ENCODE data around the gene CALB2. TPM values are rescaled to one million over a fixed set of nuclear protein-coding genes. Genes with fewer than 3 reads are reported as not detected.

The CALB2 gene
- total and polyA plus RNA-seq, 2 of the 8 experiments (the other 6 are each of a cell fraction or from before 2014, with no cell fraction given) = 1.9 to 2.6 TPM

GRCh38 chr16:71423016-71423415, 64.5 kb downstream of the CALB2 start:
- no peak overlapping the region for H3K4ac ChIP-seq (replicated peaks; ENCODE audit: insufficient read length, low read depth, low read length)
- no peak overlapping the region for H2BK15ac ChIP-seq (ENCODE audit: low read length)
- no peak overlapping the region for H3K14ac ChIP-seq (ENCODE audit: insufficient read length)
- H2BK12ac ChIP-seq (ENCODE audit: low read depth, low read length) = no peak overlapping the region
- H2AFZ ChIP-seq (ENCODE audit: low read length) = no peak overlapping the region
- H4K20me1 ChIP-seq (replicated peaks in 1 of 2; ENCODE audit: control insufficient read depth in 1 of 2, insufficient read depth in 2 of 2, low read length in 2 of 2) = peaks cover 0 to 3% of the 10 kb centered on the region in 2 experiments
- H3K27me3 ChIP-seq (replicated peaks in 1 of 4; ENCODE audit: control insufficient read depth in 3 of 4, extremely low read depth in 1 of 4, insufficient read depth in 3 of 4, low read length in 3 of 4) = peaks cover 0 to 13% (median 5%) of the 10 kb centered on the region in 4 experiments; a peak in 4 of 7 replicates
- peaks cover 5% of the 10 kb centered on the region; the same call in 1 of the 2 replicates for H3K23me2 ChIP-seq (ENCODE audit: low read depth, low read length)
- no peaks in the 10 kb centered on the region for H3K79me2 ChIP-seq (ENCODE audit: control insufficient read depth in 1 of 2, insufficient read depth in 2 of 2, low read length in 2 of 2)
- no peaks in the 10 kb centered on the region for H3K9me3 ChIP-seq (ENCODE audit: insufficient read depth in 2 of 2, low read depth in 1 of 2, low read length in 1 of 2)
- no peak for DNase-seq (ENCODE audit: low read depth in 1 of 2, low spot score in 2 of 2)
- H2BK20ac ChIP-seq (ENCODE audit: low read length) = no peak overlapping the region
- no peak overlapping the region for H2AK5ac ChIP-seq (ENCODE audit: low read depth, low read length)
- H3K79me1 ChIP-seq (ENCODE audit: low read depth, low read length) = peaks cover 2% of the 10 kb centered on the region; the same call in 1 of the 2 replicates
- no peak overlapping the region for H2BK5ac ChIP-seq (ENCODE audit: low read depth, low read length)
- H3K4me2 ChIP-seq (ENCODE audit: insufficient read depth in 1 of 2, low read depth in 2 of 2, low read length in 2 of 2) = no peak overlapping the region
- H3K36me3 ChIP-seq (ENCODE audit: control insufficient read depth in 2 of 4, insufficient read depth in 4 of 4, low read length in 3 of 4) = no peaks in the 10 kb centered on the region
- H3K18ac ChIP-seq (ENCODE audit: extremely low read depth, low read length) = no peak overlapping the region
- H3K23ac ChIP-seq (ENCODE audit: insufficient read length) = no peak overlapping the region
- H3K4me1 ChIP-seq (replicated peaks in 1 of 4; ENCODE audit: control insufficient read depth in 3 of 4, insufficient read depth in 4 of 4, low read length in 3 of 4) = peaks cover 0 to 5% (median 3%) of the 10 kb centered on the region in 4 experiments; a peak in 5 of 7 replicates
- no peak overlapping the region for H4K5ac ChIP-seq (ENCODE audit: insufficient read length, low read depth, low read length)
- ChIA-PET POLR2A (ENCODE audit: partially characterized antibody) (no interaction called here), CTCF (ENCODE audit: partially characterized antibody) (interaction anchor here (0.7 to 7.8 kb wide), 15 partner anchors 10 to 187 kb away, joined by 3 to 99 read pairs (median 4); partner anchors contain the start of gene CHST4)
- no peak overlapping the region for H2BK120ac ChIP-seq (replicated peaks; ENCODE audit: low read depth, low read length)
- H4K91ac ChIP-seq (replicated peaks; ENCODE audit: insufficient read length, low read length) = no peak overlapping the region
- WGBS, 2 experiments (ENCODE audit: extremely low coverage in 1 of 2, insufficient coverage in 1 of 2, insufficient read length in 1 of 2, insufficient replicate concordance in 2 of 2, low coverage in 1 of 2, low lambda C conversion rate in 2 of 2, missing lambda C conversion rate in 1 of 2) = 95% methylated on average over 2 of the region's 2 CpGs; no CpG with 5 or more reads in 1 of the 2 experiments
- no peak overlapping the region; the same call in 1 of the 2 replicates for H4K8ac ChIP-seq (ENCODE audit: extremely low read depth, insufficient read depth, low read length)
- H3K4me3 ChIP-seq (ENCODE audit: extremely low read depth in 1 of 4, insufficient read depth in 2 of 4, low read depth in 3 of 4, low read length in 4 of 4) = no peak overlapping the region
- H3K9ac ChIP-seq (replicated peaks in 1 of 4; ENCODE audit: extremely low read depth in 1 of 4, low read depth in 3 of 4, low read length in 3 of 4) = no peak overlapping the region
- no peak for FAIRE-seq
- no peak overlapping the region for H3K27ac ChIP-seq (ENCODE audit: low read depth, low read length)
- H3K56ac ChIP-seq (replicated peaks; ENCODE audit: insufficient read length, low read depth, low read length) = no peak overlapping the region
- TF ChIP-seq PHF8 (conservative IDR thresholded peaks at IDR 0.05; ENCODE audit: low read depth, low read length) (no peak), MAX (IDR thresholded peaks at IDR 0.05) (no peak), TBP (IDR thresholded peaks at IDR 0.05; ENCODE audit: low read depth, low read length) (no peak)

Measured in H1 (cell line).